Neural cell (in vitro differentiated cells): ENCODE results near the gene CFTR. TPM values are rescaled to one million over a fixed set of nuclear protein-coding genes. Genes with fewer than 3 reads are reported as not detected.

ENCODE experiments used
- H2AFZ ChIP-seq: fragments of 200-600, 300-800 bp; sonication (generic), shearing (Covaris generic); 2 replicates; pipeline ENCODE4 v1.6.0; 2014; ENCODE audit warnings: low read depth, mild to moderate bottlenecking, antibody characterized with exemption, low read length, moderate library complexity
- H3F3A ChIP-seq: fragments of 200-600 bp; shearing (Covaris generic); 2 replicates; pipeline ENCODE4 v1.6.1; 2016; ENCODE audit warnings: mild to moderate bottlenecking, moderate library complexity, mixed read lengths, antibody characterized with exemption, low read length; ENCODE audit not compliant: insufficient read depth, poor library complexity, severe bottlenecking
- H3K27ac ChIP-seq: fragments of 200-600, 300-800 bp; sonication (generic), shearing (Covaris generic); 2 replicates; pipeline ENCODE4 v1.5.1; 2014; ENCODE audit warnings: mild to moderate bottlenecking, low read length, moderate library complexity
- H3K27me3 ChIP-seq: fragments of 300-800, 200-600 bp; sonication (generic), shearing (Covaris generic); 2 replicates; pipeline ENCODE4 v1.6.0; 2014; ENCODE audit warnings: mild to moderate bottlenecking, low read depth, low read length, moderate library complexity; ENCODE audit not compliant: insufficient read depth
- H3K36me3 ChIP-seq: fragments of 300-800, 200-600 bp; sonication (generic), shearing (Covaris generic); 2 replicates; pipeline ENCODE4 v1.5.1; 2014; ENCODE audit warnings: mild to moderate bottlenecking, antibody characterized with exemption, low read length, moderate library complexity; ENCODE audit not compliant: insufficient read depth
- H3K4me2 ChIP-seq: fragments of 300-800, 200-600 bp; sonication (generic), shearing (Covaris generic); 2 replicates; pipeline ENCODE4 v1.6.0; 2014; ENCODE audit warnings: mild to moderate bottlenecking, low read length
- H3K4me3 ChIP-seq: fragments of 300-800, 200-600 bp; sonication (generic), shearing (Covaris generic); 2 replicates; pipeline ENCODE4 v1.5.1; 2014; ENCODE audit warnings: mild to moderate bottlenecking, low read length, moderate library complexity
- H3K79me2 ChIP-seq: fragments of 200-600 bp; shearing (Covaris generic); replicated peaks from 2 replicates; pipeline ENCODE4 v1.6.0; 2014; ENCODE audit warnings: mild to moderate bottlenecking, low read length, moderate library complexity; ENCODE audit not compliant: insufficient read depth
- H3K9ac ChIP-seq: fragments of 300-800, 200-600 bp; sonication (generic), shearing (Covaris generic); 2 replicates; pipeline ENCODE4 v1.6.1; 2016; ENCODE audit warnings: mild to moderate bottlenecking, low read length, mixed read lengths
- H3K9me2 ChIP-seq: fragments of 200-600 bp; shearing (Covaris generic); 2 replicates; pipeline ENCODE4 v1.6.1; 2016; ENCODE audit warnings: mild to moderate bottlenecking, low read length, mixed read lengths; ENCODE audit not compliant: insufficient read depth
- H3K9me3 ChIP-seq: fragments of 200-600, 300-800 bp; sonication (generic), shearing (Covaris generic); 2 replicates; pipeline ENCODE4 v1.6.1; 2016; ENCODE audit warnings: mild to moderate bottlenecking, mixed run types, low read length, moderate library complexity, mixed read lengths
- H4K20me1 ChIP-seq: fragments of 200-600 bp; shearing (Covaris generic); 2 replicates; pipeline ENCODE4 v1.6.1; 2016; ENCODE audit warnings: mild to moderate bottlenecking, mixed run types; ENCODE audit not compliant: insufficient read depth
- CTCF ChIP-seq: fragments of 450-650 bp; IDR thresholded peaks from 2 replicates; pipeline ENCODE4 v1.5.1; 2014; ENCODE audit warnings: antibody characterized with exemption, mild to moderate bottlenecking, moderate library complexity; ENCODE audit not compliant: poor library complexity, severe bottlenecking
- EP300 ChIP-seq: fragments of 450-650 bp; conservative IDR thresholded peaks from 2 replicates; pipeline ENCODE4 v1.6.1; 2014; ENCODE audit warnings: antibody characterized with exemption, mild to moderate bottlenecking, moderate library complexity; ENCODE audit not compliant: poor library complexity, severe bottlenecking
- EZH2 ChIP-seq: fragments of 200-600, 300-800 bp; shearing (Covaris generic), sonication (generic); IDR thresholded peaks from 2 replicates; pipeline ENCODE4 v1.6.1; 2014; ENCODE audit warnings: antibody characterized with exemption, low read length, borderline replicate concordance, mild to moderate bottlenecking; ENCODE audit not compliant: insufficient read depth, poor library complexity, severe bottlenecking
- MXI1 ChIP-seq: fragments of 450-650 bp; conservative IDR thresholded peaks from 2 replicates; pipeline ENCODE4 v1.6.1; 2014; ENCODE audit warnings: antibody characterized with exemption, mild to moderate bottlenecking; ENCODE audit not compliant: poor library complexity, severe bottlenecking
- POLR2AphosphoS5 ChIP-seq: IDR thresholded peaks from 2 replicates; pipeline ENCODE4 v1.6.1; 2012
- RAD21 ChIP-seq: fragments of 450-650 bp; conservative IDR thresholded peaks from 2 replicates; pipeline ENCODE4 v1.6.1; 2014; ENCODE audit warnings: antibody characterized with exemption, mild to moderate bottlenecking, moderate library complexity
- SMC3 ChIP-seq: fragments of 450-650 bp; conservative IDR thresholded peaks from 2 replicates; pipeline ENCODE4 v1.6.1; 2014; ENCODE audit warnings: antibody characterized with exemption, mild to moderate bottlenecking, moderate library complexity; ENCODE audit not compliant: poor library complexity
- TAF1 ChIP-seq: IDR thresholded peaks from 2 replicates; pipeline ENCODE4 v1.6.1; 2012; ENCODE audit warnings: low read depth
- polyA plus RNA-seq: library from polyadenylated mRNA; depleted of rRNA; stranded (reverse); fragments of >200 nt; gene quantifications from 2 replicates; pipeline ENCODE4 v1.2.3, GENCODE V29; 2014
- TF ChIP-seq, protein P1 (sequence below): IDR thresholded peaks from 2 replicates; pipeline ENCODE4 v1.6.1; 2012; ENCODE audit warnings: borderline replicate concordance

Gene CFTR
- polyA plus RNA-seq, 1 donor from 2014 or later, result not detected

GRCh38 chr7:117472335-117472734, 7.5 kb upstream of the CFTR start:
- TF ChIP-seq SMC3, result no peak
- TF ChIP-seq MXI1, result no peak
- TF ChIP-seq EZH2, result no peak
- no peak for TF ChIP-seq RAD21
- TF ChIP-seq POLR2AphosphoS5, result no peak
- TF ChIP-seq TAF1, result no peak
- TF ChIP-seq EP300, result no peak
- no peak for TF ChIP-seq CTCF
- TF ChIP-seq, protein P1, sequence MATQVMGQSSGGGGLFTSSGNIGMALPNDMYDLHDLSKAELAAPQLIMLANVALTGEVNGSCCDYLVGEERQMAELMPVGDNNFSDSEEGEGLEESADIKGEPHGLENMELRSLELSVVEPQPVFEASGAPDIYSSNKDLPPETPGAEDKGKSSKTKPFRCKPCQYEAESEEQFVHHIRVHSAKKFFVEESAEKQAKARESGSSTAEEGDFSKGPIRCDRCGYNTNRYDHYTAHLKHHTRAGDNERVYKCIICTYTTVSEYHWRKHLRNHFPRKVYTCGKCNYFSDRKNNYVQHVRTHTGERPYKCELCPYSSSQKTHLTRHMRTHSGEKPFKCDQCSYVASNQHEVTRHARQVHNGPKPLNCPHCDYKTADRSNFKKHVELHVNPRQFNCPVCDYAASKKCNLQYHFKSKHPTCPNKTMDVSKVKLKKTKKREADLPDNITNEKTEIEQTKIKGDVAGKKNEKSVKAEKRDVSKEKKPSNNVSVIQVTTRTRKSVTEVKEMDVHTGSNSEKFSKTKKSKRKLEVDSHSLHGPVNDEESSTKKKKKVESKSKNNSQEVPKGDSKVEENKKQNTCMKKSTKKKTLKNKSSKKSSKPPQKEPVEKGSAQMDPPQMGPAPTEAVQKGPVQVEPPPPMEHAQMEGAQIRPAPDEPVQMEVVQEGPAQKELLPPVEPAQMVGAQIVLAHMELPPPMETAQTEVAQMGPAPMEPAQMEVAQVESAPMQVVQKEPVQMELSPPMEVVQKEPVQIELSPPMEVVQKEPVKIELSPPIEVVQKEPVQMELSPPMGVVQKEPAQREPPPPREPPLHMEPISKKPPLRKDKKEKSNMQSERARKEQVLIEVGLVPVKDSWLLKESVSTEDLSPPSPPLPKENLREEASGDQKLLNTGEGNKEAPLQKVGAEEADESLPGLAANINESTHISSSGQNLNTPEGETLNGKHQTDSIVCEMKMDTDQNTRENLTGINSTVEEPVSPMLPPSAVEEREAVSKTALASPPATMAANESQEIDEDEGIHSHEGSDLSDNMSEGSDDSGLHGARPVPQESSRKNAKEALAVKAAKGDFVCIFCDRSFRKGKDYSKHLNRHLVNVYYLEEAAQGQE, result no peak
- H4K20me1 ChIP-seq, result no peaks in the 10 kb centered on the region
- no peak overlapping the region for H3K4me2 ChIP-seq
- H3K4me3 ChIP-seq, result no peak overlapping the region
- no peaks in the 10 kb centered on the region for H3K9me3 ChIP-seq
- no peaks in the 10 kb centered on the region for H3K9me2 ChIP-seq
- H3K36me3 ChIP-seq, result no peaks in the 10 kb centered on the region
- no peak overlapping the region for H2AFZ ChIP-seq
- no peak overlapping the region for H3K27ac ChIP-seq
- H3K27me3 ChIP-seq, result peaks cover 16% of the 10 kb centered on the region
- H3K79me2 ChIP-seq, result no peaks in the 10 kb centered on the region
- no peak overlapping the region for H3K9ac ChIP-seq
- H3F3A ChIP-seq, result no peaks in the 10 kb centered on the region

GRCh38 chr7:117476557-117477215, 3.1 kb upstream of the CFTR start:
- TF ChIP-seq TAF1 (no peak), CTCF (no peak), POLR2AphosphoS5 (no peak), RAD21 (no peak), MXI1 (no peak), EZH2 (no peak), EP300 (no peak), SMC3 (no peak)
- TF ChIP-seq, protein P1, result no peak
- Histone ChIP-seq H2AFZ (no peak overlapping the region), H3K9me2 (no peaks in the 10 kb centered on the region), H3K79me2 (no peaks in the 10 kb centered on the region), H4K20me1 (no peaks in the 10 kb centered on the region), H3K9ac (no peak overlapping the region), H3K27ac (no peak overlapping the region), H3K9me3 (no peaks in the 10 kb centered on the region), H3K4me3 (no peak overlapping the region), H3K4me2 (no peak overlapping the region), H3K27me3 (peaks cover 60% of the 10 kb centered on the region), H3K36me3 (no peaks in the 10 kb centered on the region), H3F3A (no peaks in the 10 kb centered on the region)
